NCI-H1436 treated with DMSO at 0.1 percent for 48 hours (cell line): ENCODE data around the gene ATP9A.
"Not testable (repeated sequence)": the region's sequence is repeated elsewhere in the genome, so short reads cannot be mapped to it uniquely, and the experiment has no call there.

Source experiments
- DNase-seq: peaks from one replicate; lab custom pipeline; 2025; lab: John Stamatoyannopoulos, UW

ATP9A gene

GRCh38 chr20:51571460-51571794 lies 196.8 kb downstream of the ATP9A start:
- no peak for DNase-seq

GRCh38 chr20:51570739-51571459 lies 197.3 kb downstream of the ATP9A start:
- DNase-seq: no peak

GRCh38 chr20:51569815-51570738 lies 198.1 kb downstream of the ATP9A start:
- no peak for DNase-seq

GRCh38 chr20:51568533-51568932 lies 199.7 kb downstream of the ATP9A start:
- not testable (repeated sequence) for DNase-seq

- DNase-seq: no peak
These were observed 200.6 kb downstream of the ATP9A start for GRCh38 chr20:51567622-51568021.

- no peak for DNase-seq
These were observed 201.6 kb downstream of the ATP9A start for GRCh38 chr20:51566594-51566993.

GRCh38 chr20:51565298-51566144 lies 202.7 kb downstream of the ATP9A start:
- DNase-seq: no peak

- DNase-seq: no peak
These were observed 204.5 kb downstream of the ATP9A start for GRCh38 chr20:51563486-51564332.

- DNase-seq: no peak
These were observed 205.1 kb downstream of the ATP9A start for GRCh38 chr20:51563174-51563485.

- DNase-seq: no peak
These were observed 205.6 kb downstream of the ATP9A start for GRCh38 chr20:51562332-51563173.

- no peak for DNase-seq
These were observed 206.2 kb downstream of the ATP9A start for GRCh38 chr20:51562027-51562331.

GRCh38 chr20:51560550-51561307 lies 207.5 kb downstream of the ATP9A start:
- DNase-seq: no peak

- DNase-seq: no peak
These were observed 208.1 kb downstream of the ATP9A start for GRCh38 chr20:51560042-51560441.

GRCh38 chr20:51554538-51555165 lies 213.5 kb downstream of the ATP9A start:
- no peak for DNase-seq

GRCh38 chr20:51553897-51554486 lies 214.2 kb downstream of the ATP9A start:
- DNase-seq: no peak

GRCh38 chr20:51551186-51551585 lies 217.0 kb downstream of the ATP9A start:
- no peak for DNase-seq

GRCh38 chr20:51549474-51549873 lies 218.7 kb downstream of the ATP9A start:
- no peak for DNase-seq

- no peak for DNase-seq
These were observed 220.2 kb downstream of the ATP9A start for GRCh38 chr20:51547951-51548350.
